Renal cortical epithelial cell (primary cell): ENCODE data around the gene CBLB. TPM values are rescaled to one million over a fixed set of nuclear protein-coding genes. Genes with fewer than 3 reads are reported as not detected.

ENCODE experiments used
- DNase-seq: peaks from one replicate; pipeline ENCODE4 v3.0.0-alpha.2; 2011; ENCODE audit warnings: low read depth
- total RNA-seq: library from RNA; depleted of rRNA; stranded (reverse); fragments of >200 nt; gene quantifications from 2 replicates; pipeline ENCODE4 v1.2.3, GENCODE V29; 2014

Gene CBLB
- total RNA-seq, 1 donor from 2014 or later = 94.7 TPM

- peak; percentile 16 for DNase-seq
These were observed 1.3 kb upstream of the CBLB start for GRCh38 chr3:105869861-105870755.

DNA sequence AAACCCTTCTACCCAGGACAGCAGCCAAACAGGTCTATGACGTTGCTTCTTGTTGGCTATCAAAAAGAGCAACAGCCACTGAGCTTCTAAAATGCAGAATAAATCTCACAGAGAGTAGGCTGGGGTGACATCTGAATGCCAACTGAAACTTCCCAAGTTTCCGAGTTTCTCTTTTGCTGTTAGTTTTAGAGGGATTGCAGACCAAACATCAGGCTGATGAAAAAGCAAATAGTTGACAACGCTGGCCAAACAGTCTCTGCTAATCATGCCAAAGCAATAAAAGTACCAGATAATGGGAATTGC, 670 bp upstream of the CBLB start:
- no peak for DNase-seq

DNA sequence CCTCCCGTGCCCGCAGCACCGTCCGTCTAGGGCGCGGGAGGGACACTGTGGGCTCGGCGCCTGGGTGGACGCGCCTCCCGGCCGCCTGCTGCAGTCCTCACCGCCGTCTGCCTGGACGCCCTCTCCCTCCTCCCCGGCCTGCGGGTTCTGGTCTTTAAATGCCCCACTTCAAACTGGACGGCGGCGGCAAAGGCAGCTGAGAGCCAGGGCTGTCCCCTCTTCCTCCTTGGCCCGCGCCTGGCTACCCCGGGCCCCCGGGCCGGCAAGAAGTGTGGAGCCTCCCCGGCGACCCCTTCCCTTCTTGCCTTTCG, 426 bp downstream of the CBLB start:
- no peak for DNase-seq

GRCh38 chr3:105867712-105868430, 941 bp downstream of the CBLB start:
- no peak for DNase-seq

- DNase-seq = peak; percentile 26
These were observed 1.9 kb downstream of the CBLB start for GRCh38 chr3:105866656-105867653.

DNA sequence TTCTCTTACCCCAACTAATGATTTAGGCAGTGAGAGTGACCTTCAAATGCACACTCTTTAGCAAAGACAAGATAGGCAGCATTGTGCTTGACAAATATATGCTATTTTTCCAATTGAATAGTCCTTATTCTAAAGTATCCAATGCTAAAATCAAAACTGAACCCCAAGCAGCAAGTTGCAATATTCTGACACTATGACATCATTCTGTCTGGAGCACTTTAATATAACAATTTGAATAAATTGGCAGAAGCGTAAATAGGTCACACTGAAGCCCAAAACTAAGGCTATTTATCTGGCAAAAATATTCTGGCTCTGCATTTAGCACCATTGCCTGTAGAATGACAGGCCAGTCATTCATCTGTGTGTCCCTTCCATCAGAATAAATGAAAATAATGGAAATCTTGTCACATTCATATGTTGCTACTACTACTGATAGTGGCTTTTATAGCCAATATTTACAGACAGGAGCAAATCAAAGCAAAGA, 2.9 kb downstream of the CBLB start:
- DNase-seq = no peak

- no peak for DNase-seq
These were observed 3.7 kb downstream of the CBLB start for GRCh38 chr3:105865016-105865623.

- no peak for DNase-seq
These were observed 4.6 kb downstream of the CBLB start for GRCh38 chr3:105864212-105864611.

DNA sequence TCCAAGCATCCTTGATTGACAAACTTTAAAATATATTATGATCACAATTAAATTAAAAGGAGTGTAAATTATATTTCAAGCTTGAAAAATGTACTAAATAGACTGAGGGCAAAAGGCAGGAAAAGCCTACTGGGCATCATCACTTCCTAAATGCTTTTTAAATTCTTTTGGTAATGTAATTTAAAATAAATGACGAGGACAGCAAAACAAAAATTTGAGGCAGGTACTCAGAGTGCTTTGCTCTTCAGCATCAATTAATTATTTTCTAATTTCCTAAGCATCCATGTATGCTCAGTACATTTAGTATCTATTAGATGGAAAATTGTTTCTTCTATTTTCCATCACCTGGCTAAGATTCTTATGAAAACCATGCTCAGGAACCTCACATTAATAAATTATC, 5.2 kb downstream of the CBLB start:
- DNase-seq = no peak

- DNase-seq = no peak
These were observed 6.6 kb downstream of the CBLB start for GRCh38 chr3:105862217-105862616.

GRCh38 chr3:105860641-105861040, 8.2 kb downstream of the CBLB start:
- DNase-seq = peak; percentile 16

- DNase-seq = no peak
These were observed 10.8 kb downstream of the CBLB start for GRCh38 chr3:105858017-105858416.

GRCh38 chr3:105857601-105858000, 11.2 kb downstream of the CBLB start:
- no peak for DNase-seq

DNA sequence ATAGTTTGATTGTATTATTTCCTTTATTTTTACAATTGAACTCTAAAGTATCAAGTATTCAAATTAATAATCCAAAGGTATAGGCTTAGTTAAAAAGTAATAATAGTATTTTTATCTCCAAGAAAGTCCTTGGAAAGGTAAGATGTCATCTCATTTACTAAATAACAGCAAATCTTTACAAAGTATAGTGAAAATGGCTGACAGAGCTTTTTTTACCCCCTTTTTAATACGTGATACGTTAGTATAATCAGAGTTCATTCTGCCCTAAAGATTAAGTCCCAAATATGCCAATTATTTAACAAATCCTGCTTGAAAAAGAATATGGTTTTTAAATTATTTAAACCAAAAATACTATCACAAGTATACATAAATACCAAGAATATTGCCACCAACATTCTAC, 12.2 kb downstream of the CBLB start:
- DNase-seq = no peak

DNA sequence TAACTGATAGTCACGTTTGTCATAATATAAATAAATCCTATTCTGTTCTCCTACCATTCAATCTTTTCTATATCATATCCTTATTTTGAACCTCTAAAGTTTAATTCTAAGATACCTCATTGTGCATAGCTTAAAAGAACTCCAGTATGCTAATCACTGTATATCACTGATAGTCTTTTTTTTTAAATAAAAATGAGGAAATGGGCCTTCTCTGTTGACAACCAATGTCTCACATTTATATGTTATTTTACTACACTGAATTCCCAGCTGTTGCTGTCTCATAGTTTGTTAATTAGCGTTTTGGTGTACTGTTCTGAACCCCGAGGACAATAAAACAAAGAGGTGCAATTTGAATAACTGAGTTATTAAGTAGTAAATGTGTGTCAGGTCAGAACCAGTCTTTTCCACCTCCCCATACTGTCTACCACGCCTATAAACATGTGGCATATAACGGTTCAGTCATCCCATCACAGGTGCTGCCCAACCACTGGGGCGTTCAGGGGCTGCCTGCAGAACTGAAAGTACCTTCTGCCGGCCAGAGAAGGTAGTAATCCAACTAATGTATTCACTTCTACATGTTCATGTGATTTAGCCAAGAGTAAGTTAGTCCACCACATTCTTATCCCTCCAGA, 14.9 kb downstream of the CBLB start:
- peak; percentile 56 for DNase-seq

GRCh38 chr3:105851582-105851981, 17.2 kb downstream of the CBLB start:
- DNase-seq = no peak

DNA sequence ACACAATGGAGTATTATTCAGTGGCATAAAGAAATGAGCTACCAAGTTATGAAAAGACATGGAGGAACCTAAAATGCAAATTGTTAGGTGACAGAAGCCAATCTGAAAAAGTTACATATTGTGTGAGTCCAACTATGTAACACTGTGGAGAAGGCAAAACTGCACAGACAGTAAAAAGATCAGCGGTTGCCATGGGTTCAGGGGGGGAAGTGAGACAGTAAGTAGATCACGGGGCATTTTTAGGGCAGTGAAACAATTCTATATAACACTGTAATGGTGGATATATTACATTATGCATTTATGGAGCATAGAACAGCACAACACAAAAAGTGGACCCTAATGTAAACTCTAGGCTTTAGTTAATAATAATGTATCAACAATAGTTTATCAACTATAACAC, 17.6 kb downstream of the CBLB start:
- DNase-seq = no peak

DNA sequence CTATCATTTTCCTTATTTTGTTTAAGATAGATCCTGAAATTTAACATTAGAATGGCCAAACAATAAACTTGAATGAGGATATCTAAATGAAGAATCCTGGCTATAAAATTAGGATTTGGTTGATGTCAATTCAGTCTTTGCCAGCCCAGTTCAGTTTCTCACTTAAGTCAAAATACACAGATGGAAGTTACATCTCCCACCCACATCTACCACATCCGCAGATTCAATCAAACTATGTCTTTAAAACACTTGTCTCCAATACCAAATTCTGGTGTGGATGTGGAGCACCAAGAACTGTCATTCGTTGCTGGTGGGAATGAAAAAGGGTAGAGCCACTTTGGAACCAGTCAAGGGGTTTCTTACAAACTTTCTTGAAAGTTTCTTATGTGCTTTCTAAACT, 18.2 kb downstream of the CBLB start:
- no peak for DNase-seq

GRCh38 chr3:105848821-105849220, 20.0 kb downstream of the CBLB start:
- DNase-seq = no peak

DNA sequence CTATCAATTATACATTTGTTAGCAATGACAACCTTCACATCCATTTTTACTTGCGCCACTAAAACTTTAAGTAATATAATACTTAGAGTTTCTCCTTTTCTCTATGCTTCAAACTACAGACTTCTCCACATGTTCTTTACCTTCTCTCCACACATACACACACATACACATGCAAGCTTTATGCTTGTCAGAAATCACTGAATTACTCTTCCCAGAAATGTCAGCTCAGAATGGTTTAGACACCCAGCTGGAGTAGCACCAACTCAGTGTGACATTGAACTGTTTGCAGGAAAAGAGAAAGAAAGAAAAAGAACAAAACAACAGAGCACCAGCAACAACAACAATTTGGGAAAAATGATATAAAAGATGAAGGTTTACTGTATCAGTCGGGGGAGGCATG, 20.9 kb downstream of the CBLB start:
- DNase-seq = no peak

- DNase-seq = no peak
These were observed 21.4 kb downstream of the CBLB start for GRCh38 chr3:105847452-105847851.
